Measurements from ENCODE around the gene NEUROD2. TPM values are rescaled to one million over a fixed set of nuclear protein-coding genes. Genes with fewer than 3 reads are reported as not detected.

NEUROD2 gene
- polyA plus RNA-seq, 1 donor from 2014 or later = not detected

DNA sequence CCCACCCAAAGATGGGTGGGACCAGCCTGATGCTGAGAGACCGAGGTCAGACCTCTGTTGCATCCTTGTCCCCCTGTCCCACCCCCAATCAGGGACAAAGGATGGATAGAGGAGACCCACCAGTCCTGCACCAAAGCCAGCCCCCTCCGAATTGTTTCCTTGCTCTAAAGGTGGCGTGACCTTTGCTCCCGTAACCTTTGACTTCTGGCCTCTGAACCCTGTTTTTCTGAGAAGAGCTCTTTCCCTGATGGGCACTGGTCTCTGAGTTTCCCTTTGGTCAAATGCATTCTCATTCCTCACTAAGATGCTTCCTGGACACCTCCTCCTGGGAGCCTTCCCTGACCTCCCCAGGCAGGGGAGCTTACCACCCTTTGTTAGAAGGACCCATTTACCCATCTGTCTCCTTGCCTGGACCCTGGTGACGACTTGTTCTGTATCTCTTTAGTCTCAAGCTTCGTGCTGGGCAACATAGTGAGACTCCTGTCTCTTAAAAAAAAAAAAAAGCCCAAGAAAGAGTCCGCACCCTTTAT is 5.3 kb upstream of the NEUROD2 start:
- no peaks in the 10 kb centered on the region for H3F3A ChIP-seq (ENCODE audit: insufficient read depth, low read length, poor library complexity, severe bottlenecking)
- no peaks in the 10 kb centered on the region for H4K20me1 ChIP-seq (ENCODE audit: insufficient read depth)
- no peak overlapping the region for H3K4me2 ChIP-seq (ENCODE audit: low read length)
- H3K27ac ChIP-seq (ENCODE audit: low read length) = no peak overlapping the region
- peaks cover 61% of the 10 kb centered on the region for H3K27me3 ChIP-seq (ENCODE audit: insufficient read depth, low read depth, low read length)
- no peaks in the 10 kb centered on the region for H3K9me3 ChIP-seq (ENCODE audit: low read length)
- no peaks in the 10 kb centered on the region for H3K36me3 ChIP-seq (ENCODE audit: insufficient read depth, low read length)
- TF ChIP-seq EP300 (conservative IDR thresholded peaks at IDR 0.05; ENCODE audit: poor library complexity, severe bottlenecking) (no peak), EZH2 (IDR thresholded peaks at IDR 0.05; ENCODE audit: borderline replicate concordance, insufficient read depth, low read length, poor library complexity, severe bottlenecking) (no peak), POLR2AphosphoS5 (IDR thresholded peaks at IDR 0.05) (no peak), TAF1 (IDR thresholded peaks at IDR 0.05; ENCODE audit: low read depth) (no peak), MXI1 (conservative IDR thresholded peaks at IDR 0.05; ENCODE audit: poor library complexity, severe bottlenecking) (no peak), RAD21 (conservative IDR thresholded peaks at IDR 0.05) (no peak), SMC3 (conservative IDR thresholded peaks at IDR 0.05; ENCODE audit: poor library complexity) (no peak)
- TF ChIP-seq, protein P1, sequence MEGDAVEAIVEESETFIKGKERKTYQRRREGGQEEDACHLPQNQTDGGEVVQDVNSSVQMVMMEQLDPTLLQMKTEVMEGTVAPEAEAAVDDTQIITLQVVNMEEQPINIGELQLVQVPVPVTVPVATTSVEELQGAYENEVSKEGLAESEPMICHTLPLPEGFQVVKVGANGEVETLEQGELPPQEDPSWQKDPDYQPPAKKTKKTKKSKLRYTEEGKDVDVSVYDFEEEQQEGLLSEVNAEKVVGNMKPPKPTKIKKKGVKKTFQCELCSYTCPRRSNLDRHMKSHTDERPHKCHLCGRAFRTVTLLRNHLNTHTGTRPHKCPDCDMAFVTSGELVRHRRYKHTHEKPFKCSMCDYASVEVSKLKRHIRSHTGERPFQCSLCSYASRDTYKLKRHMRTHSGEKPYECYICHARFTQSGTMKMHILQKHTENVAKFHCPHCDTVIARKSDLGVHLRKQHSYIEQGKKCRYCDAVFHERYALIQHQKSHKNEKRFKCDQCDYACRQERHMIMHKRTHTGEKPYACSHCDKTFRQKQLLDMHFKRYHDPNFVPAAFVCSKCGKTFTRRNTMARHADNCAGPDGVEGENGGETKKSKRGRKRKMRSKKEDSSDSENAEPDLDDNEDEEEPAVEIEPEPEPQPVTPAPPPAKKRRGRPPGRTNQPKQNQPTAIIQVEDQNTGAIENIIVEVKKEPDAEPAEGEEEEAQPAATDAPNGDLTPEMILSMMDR (IDR thresholded peaks at IDR 0.05; ENCODE audit: poor library complexity, severe bottlenecking) = no peak
- TF ChIP-seq, protein P2, sequence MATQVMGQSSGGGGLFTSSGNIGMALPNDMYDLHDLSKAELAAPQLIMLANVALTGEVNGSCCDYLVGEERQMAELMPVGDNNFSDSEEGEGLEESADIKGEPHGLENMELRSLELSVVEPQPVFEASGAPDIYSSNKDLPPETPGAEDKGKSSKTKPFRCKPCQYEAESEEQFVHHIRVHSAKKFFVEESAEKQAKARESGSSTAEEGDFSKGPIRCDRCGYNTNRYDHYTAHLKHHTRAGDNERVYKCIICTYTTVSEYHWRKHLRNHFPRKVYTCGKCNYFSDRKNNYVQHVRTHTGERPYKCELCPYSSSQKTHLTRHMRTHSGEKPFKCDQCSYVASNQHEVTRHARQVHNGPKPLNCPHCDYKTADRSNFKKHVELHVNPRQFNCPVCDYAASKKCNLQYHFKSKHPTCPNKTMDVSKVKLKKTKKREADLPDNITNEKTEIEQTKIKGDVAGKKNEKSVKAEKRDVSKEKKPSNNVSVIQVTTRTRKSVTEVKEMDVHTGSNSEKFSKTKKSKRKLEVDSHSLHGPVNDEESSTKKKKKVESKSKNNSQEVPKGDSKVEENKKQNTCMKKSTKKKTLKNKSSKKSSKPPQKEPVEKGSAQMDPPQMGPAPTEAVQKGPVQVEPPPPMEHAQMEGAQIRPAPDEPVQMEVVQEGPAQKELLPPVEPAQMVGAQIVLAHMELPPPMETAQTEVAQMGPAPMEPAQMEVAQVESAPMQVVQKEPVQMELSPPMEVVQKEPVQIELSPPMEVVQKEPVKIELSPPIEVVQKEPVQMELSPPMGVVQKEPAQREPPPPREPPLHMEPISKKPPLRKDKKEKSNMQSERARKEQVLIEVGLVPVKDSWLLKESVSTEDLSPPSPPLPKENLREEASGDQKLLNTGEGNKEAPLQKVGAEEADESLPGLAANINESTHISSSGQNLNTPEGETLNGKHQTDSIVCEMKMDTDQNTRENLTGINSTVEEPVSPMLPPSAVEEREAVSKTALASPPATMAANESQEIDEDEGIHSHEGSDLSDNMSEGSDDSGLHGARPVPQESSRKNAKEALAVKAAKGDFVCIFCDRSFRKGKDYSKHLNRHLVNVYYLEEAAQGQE (IDR thresholded peaks at IDR 0.05; ENCODE audit: borderline replicate concordance) = no peak
- H2AFZ ChIP-seq (ENCODE audit: low read depth, low read length) = no peak overlapping the region
- H3K9me2 ChIP-seq (ENCODE audit: insufficient read depth, low read length) = no peaks in the 10 kb centered on the region
- H3K9ac ChIP-seq (ENCODE audit: low read length) = no peak overlapping the region
- no peak overlapping the region for H3K4me3 ChIP-seq (ENCODE audit: low read length)
- no peaks in the 10 kb centered on the region for H3K79me2 ChIP-seq (replicated peaks; ENCODE audit: insufficient read depth, low read length)

DNA sequence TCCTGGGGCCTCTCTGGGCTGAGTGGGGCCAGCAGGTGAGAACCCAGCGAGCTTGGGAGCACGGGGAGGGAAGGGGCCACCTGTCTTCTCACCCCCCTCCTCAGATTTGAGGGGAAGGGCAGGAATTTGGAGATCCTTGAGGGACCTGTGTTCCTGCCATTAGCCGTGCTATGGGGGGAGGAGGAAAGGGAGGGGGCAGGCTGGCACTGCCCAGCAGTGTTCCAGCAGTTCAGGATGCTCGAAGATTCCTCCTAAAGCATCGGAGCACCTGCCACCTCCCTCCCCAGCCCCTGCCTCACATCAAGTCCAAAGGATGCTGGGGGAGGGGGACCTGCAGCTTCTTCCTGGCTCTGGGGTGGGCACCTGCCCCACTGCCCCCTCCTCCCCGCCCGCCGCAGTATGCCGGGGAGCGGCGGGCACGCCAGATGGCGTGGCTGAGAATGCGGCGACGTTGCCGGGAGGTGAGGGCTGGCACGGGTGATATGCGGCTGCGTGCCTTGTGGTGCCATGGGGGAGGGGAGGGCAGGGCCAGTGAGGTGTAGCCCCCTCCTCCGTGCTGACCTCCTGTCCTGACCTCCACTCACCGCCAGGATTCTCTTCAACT is 4.7 kb upstream of the NEUROD2 start:
- Histone ChIP-seq H3K27me3 (ENCODE audit: insufficient read depth, low read depth, low read length) (peaks cover 65% of the 10 kb centered on the region), H3K27ac (ENCODE audit: low read length) (no peak overlapping the region), H3K4me3 (ENCODE audit: low read length) (no peak overlapping the region), H4K20me1 (ENCODE audit: insufficient read depth) (no peaks in the 10 kb centered on the region), H3K36me3 (ENCODE audit: insufficient read depth, low read length) (no peaks in the 10 kb centered on the region), H3K9me2 (ENCODE audit: insufficient read depth, low read length) (no peaks in the 10 kb centered on the region), H2AFZ (ENCODE audit: low read depth, low read length) (no peak overlapping the region), H3K9me3 (ENCODE audit: low read length) (no peaks in the 10 kb centered on the region), H3K79me2 (replicated peaks; ENCODE audit: insufficient read depth, low read length) (no peaks in the 10 kb centered on the region), H3F3A (ENCODE audit: insufficient read depth, low read length, poor library complexity, severe bottlenecking) (no peaks in the 10 kb centered on the region), H3K9ac (ENCODE audit: low read length) (no peak overlapping the region), H3K4me2 (ENCODE audit: low read length) (no peak overlapping the region)
- no peak for TF ChIP-seq SMC3 (conservative IDR thresholded peaks at IDR 0.05; ENCODE audit: poor library complexity)
- TF ChIP-seq EZH2 (IDR thresholded peaks at IDR 0.05; ENCODE audit: borderline replicate concordance, insufficient read depth, low read length, poor library complexity, severe bottlenecking) = no peak
- TF ChIP-seq EP300 (conservative IDR thresholded peaks at IDR 0.05; ENCODE audit: poor library complexity, severe bottlenecking) = no peak
- TF ChIP-seq TAF1 (IDR thresholded peaks at IDR 0.05; ENCODE audit: low read depth) = no peak

Data from neural cell (in vitro differentiated cells).